MM.1S (cell line): ENCODE results near the gene GNS.

Source experiments
- DNase-seq: peaks from one replicate; pipeline ENCODE4 v3.0.0-alpha.2; 2015
- H2AFZ ChIP-seq: fragments of 300-600 bp; sonication (generic); 2 replicates; pipeline ENCODE4 v1.6.0; 2016; ENCODE audit warnings: antibody characterized with exemption, low read length
- H3F3A ChIP-seq: fragments of 300-600 bp; sonication (generic); 2 replicates; pipeline ENCODE4 v1.6.1; 2016; ENCODE audit warnings: mild to moderate bottlenecking, antibody characterized with exemption, low read length, moderate library complexity, mixed read lengths; ENCODE audit not compliant: insufficient read depth
- H3K27ac ChIP-seq: fragments of 300-600 bp; sonication (generic); 2 replicates; pipeline ENCODE4 v1.5.1; 2016; ENCODE audit warnings: mild to moderate bottlenecking, low read length
- H3K27me3 ChIP-seq: fragments of 300-600 bp; sonication (generic); replicated peaks from 2 replicates; pipeline ENCODE4 v1.6.0; 2016; ENCODE audit warnings: low read length; ENCODE audit not compliant: insufficient read depth
- H3K36me3 ChIP-seq: fragments of 300-600 bp; sonication (generic); replicated peaks from 2 replicates; pipeline ENCODE4 v1.6.1; 2016; ENCODE audit warnings: mild to moderate bottlenecking, low read length, mixed read lengths; ENCODE audit not compliant: insufficient read depth
- H3K4me1 ChIP-seq: fragments of 300-600 bp; sonication (generic); 2 replicates; pipeline ENCODE4 v1.6.1; 2016; ENCODE audit warnings: low read length, mixed read lengths
- H3K4me2 ChIP-seq: fragments of 300-600 bp; sonication (generic); 2 replicates; pipeline ENCODE4 v1.6.0; 2016; ENCODE audit warnings: low read depth, low read length
- H3K4me3 ChIP-seq: fragments of 300-600 bp; sonication (generic); 2 replicates; pipeline ENCODE4 v1.5.1; 2016; ENCODE audit warnings: low read length, mixed read lengths
- H3K79me2 ChIP-seq: fragments of 300-600 bp; sonication (generic); 2 replicates; pipeline ENCODE4 v1.6.1; 2016; ENCODE audit warnings: mixed run types, low read length, mixed read lengths
- H3K9ac ChIP-seq: fragments of 300-600 bp; sonication (generic); 2 replicates; pipeline ENCODE4 v1.6.1; 2016; ENCODE audit warnings: low read length, mixed read lengths
- H3K9me2 ChIP-seq: fragments of 300-600 bp; sonication (generic); replicated peaks from 2 replicates; pipeline ENCODE4 v1.6.1; 2016; ENCODE audit warnings: mild to moderate bottlenecking, low read length, mixed read lengths; ENCODE audit not compliant: insufficient read depth
- H3K9me3 ChIP-seq: fragments of 300-600 bp; sonication (generic); replicated peaks from 2 replicates; pipeline ENCODE4 v1.6.1; 2016; ENCODE audit warnings: mild to moderate bottlenecking, low read length, mixed read lengths; ENCODE audit not compliant: insufficient read depth
- H4K20me1 ChIP-seq: fragments of 300-600 bp; sonication (generic); 2 replicates; pipeline ENCODE4 v1.6.1; 2016; ENCODE audit warnings: mild to moderate bottlenecking, low read length, moderate library complexity, mixed read lengths; ENCODE audit not compliant: insufficient read depth
- EZH2 ChIP-seq: fragments of 300-600 bp; sonication (generic); optimal IDR thresholded peaks from 2 replicates; pipeline ENCODE3; 2017; ENCODE audit warnings: low read depth, mild to moderate bottlenecking, antibody characterized with exemption, low read length, mixed read lengths
- EZH2phosphoT487 ChIP-seq: fragments of 300-600 bp; sonication (generic); IDR thresholded peaks from 2 replicates; pipeline ENCODE4 v1.6.1; 2018; ENCODE audit warnings: antibody characterized with exemption, low read length
- TF ChIP-seq, protein P1 (sequence below): fragments of 300-600 bp; sonication (generic); IDR thresholded peaks from 2 replicates; pipeline ENCODE4 v1.5.1; 2016; ENCODE audit warnings: antibody characterized with exemption, low read length, mixed read lengths

Gene GNS

GRCh38 chr12:64701283-64701682 lies 57.9 kb downstream of the GNS start:
- H2AFZ ChIP-seq: no peak overlapping the region
- no peaks in the 10 kb centered on the region; the same call in 1 of the 2 replicates for H3F3A ChIP-seq
- no peaks in the 10 kb centered on the region for H3K9me2 ChIP-seq
- no peak overlapping the region for H3K9ac ChIP-seq
- TF ChIP-seq EZH2: no peak
- TF ChIP-seq EZH2phosphoT487: no peak
- TF ChIP-seq, protein P1, sequence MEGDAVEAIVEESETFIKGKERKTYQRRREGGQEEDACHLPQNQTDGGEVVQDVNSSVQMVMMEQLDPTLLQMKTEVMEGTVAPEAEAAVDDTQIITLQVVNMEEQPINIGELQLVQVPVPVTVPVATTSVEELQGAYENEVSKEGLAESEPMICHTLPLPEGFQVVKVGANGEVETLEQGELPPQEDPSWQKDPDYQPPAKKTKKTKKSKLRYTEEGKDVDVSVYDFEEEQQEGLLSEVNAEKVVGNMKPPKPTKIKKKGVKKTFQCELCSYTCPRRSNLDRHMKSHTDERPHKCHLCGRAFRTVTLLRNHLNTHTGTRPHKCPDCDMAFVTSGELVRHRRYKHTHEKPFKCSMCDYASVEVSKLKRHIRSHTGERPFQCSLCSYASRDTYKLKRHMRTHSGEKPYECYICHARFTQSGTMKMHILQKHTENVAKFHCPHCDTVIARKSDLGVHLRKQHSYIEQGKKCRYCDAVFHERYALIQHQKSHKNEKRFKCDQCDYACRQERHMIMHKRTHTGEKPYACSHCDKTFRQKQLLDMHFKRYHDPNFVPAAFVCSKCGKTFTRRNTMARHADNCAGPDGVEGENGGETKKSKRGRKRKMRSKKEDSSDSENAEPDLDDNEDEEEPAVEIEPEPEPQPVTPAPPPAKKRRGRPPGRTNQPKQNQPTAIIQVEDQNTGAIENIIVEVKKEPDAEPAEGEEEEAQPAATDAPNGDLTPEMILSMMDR: no peak
- no peak overlapping the region for H3K4me3 ChIP-seq
- H3K4me2 ChIP-seq: peak overlapping the region; percentile 31; the same call in 1 of the 2 replicates
- no peak for DNase-seq
- peaks cover 12% of the 10 kb centered on the region; the same call in 1 of the 2 replicates for H3K4me1 ChIP-seq
- H3K36me3 ChIP-seq: no peaks in the 10 kb centered on the region
- no peaks in the 10 kb centered on the region for H3K27me3 ChIP-seq
- H3K27ac ChIP-seq: no peak overlapping the region
- no peaks in the 10 kb centered on the region for H3K79me2 ChIP-seq
- no peaks in the 10 kb centered on the region for H3K9me3 ChIP-seq
- H4K20me1 ChIP-seq: no peaks in the 10 kb centered on the region

GRCh38 chr12:64700532-64700931 lies 58.7 kb downstream of the GNS start:
- H3K9ac ChIP-seq: no peak overlapping the region
- TF ChIP-seq, protein P1: no peak
- no peak for TF ChIP-seq EZH2phosphoT487
- TF ChIP-seq EZH2: no peak
- H3K4me2 ChIP-seq: peak overlapping the region; percentile 31; the same call in 1 of the 2 replicates
- no peak overlapping the region for H2AFZ ChIP-seq
- no peaks in the 10 kb centered on the region for H4K20me1 ChIP-seq
- no peaks in the 10 kb centered on the region for H3K9me3 ChIP-seq
- H3K4me1 ChIP-seq: peaks cover 12% of the 10 kb centered on the region; the same call in 1 of the 2 replicates
- H3K9me2 ChIP-seq: no peaks in the 10 kb centered on the region
- H3K27me3 ChIP-seq: no peaks in the 10 kb centered on the region
- H3K27ac ChIP-seq: no peak overlapping the region
- no peaks in the 10 kb centered on the region; the same call in 1 of the 2 replicates for H3F3A ChIP-seq
- H3K4me3 ChIP-seq: no peak overlapping the region
- H3K79me2 ChIP-seq: no peaks in the 10 kb centered on the region
- DNase-seq: no peak
- no peaks in the 10 kb centered on the region for H3K36me3 ChIP-seq

GRCh38 chr12:64699504-64700115 lies 59.6 kb downstream of the GNS start:
- Histone ChIP-seq H3K9ac (no peak overlapping the region), H3K36me3 (no peaks in the 10 kb centered on the region), H3F3A (no peaks in the 10 kb centered on the region; the same call in 1 of the 2 replicates), H2AFZ (no peak overlapping the region), H3K9me3 (no peaks in the 10 kb centered on the region), H3K4me1 (peaks cover 12% of the 10 kb centered on the region; the same call in 1 of the 2 replicates), H3K27me3 (no peaks in the 10 kb centered on the region), H3K9me2 (no peaks in the 10 kb centered on the region), H3K4me3 (no peak overlapping the region), H3K27ac (no peak overlapping the region), H3K4me2 (no peak overlapping the region), H4K20me1 (no peaks in the 10 kb centered on the region), H3K79me2 (no peaks in the 10 kb centered on the region)
- TF ChIP-seq EZH2phosphoT487: no peak
- DNase-seq: no peak
